ENCODE measurements around the gene DNAJC5.

The DNAJC5 gene

DNA sequence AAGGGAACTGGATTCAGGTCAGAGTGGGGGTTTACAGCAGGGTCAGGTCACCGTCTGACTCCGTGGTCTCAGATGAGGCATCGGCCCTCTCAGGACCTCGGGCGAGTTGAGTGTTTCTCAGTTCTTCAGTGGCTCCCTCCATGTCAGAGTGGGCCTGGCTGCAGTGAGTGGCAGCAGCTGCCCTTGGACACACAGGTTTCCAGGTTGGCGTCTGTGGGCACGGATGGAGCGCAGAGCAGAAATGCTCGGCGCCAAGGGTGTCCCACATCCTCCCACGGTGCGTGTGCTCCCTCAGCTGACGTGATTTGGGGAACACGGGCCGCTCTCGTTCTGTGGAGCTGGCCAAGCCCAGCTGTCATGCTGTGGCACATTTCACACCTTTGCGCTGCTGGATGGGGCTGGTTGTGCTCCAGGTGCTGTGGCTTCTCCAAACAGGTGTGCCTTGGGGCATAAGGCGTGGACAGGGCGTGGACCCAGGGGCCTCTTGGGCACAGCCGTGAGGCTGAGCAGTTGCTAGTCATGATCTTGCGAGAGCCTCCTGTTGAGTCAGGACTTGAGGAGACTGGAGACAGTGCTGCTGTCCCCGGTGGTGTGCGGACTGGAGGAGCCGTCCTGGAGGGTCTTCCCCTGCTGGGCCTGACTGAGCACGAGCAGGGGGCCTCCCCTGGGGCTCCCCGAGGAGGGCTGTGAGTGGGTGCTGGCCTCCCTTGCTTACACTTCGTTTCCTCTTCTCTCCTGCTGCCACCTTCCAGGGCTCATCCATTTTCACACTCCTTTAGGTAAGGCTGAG lies 9.5 kb upstream of the DNAJC5 start:
- DNase-seq (ENCODE audit: low read depth) = no peak

DNA sequence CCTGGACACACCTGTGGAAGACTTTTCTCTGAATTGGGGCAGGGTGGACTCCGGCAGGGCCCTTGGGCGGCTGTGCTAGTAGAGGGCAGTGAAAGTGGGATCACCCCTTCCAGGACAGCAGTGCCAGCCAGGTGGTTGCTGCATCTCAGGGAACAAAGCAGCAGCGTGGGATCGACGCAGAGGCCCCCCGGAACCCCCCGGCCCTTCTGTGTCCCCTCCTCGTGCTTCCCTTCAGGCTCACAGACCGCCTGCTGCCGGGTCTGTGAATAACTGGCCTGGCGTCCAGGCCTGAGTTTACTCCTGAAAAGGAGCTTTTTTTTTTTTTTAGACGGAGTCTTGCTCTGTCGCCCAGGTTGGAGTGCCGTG lies 8.9 kb upstream of the DNAJC5 start:
- DNase-seq (ENCODE audit: low read depth) = no peak

DNA sequence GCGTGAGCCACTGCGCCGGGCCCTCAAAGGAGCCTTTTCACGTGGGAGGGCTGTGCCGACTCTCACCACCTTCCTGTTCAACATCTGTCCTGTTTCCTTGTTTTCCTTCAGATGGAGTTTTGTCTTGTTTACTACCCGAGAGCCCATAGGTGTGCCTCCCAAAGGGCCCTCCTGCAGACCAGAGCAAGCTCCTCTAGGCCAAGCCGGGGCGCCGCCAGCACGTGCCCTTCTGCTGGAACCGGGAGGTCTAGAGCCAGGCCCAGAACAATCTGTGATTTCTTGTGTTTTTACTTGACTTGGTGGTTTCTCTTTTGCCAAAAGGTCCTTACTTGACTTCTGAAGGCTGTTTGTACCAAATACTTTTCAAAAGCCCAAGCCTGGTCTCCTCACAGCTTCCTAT lies 8.0 kb upstream of the DNAJC5 start:
- DNase-seq (ENCODE audit: low read depth) = no peak

DNA sequence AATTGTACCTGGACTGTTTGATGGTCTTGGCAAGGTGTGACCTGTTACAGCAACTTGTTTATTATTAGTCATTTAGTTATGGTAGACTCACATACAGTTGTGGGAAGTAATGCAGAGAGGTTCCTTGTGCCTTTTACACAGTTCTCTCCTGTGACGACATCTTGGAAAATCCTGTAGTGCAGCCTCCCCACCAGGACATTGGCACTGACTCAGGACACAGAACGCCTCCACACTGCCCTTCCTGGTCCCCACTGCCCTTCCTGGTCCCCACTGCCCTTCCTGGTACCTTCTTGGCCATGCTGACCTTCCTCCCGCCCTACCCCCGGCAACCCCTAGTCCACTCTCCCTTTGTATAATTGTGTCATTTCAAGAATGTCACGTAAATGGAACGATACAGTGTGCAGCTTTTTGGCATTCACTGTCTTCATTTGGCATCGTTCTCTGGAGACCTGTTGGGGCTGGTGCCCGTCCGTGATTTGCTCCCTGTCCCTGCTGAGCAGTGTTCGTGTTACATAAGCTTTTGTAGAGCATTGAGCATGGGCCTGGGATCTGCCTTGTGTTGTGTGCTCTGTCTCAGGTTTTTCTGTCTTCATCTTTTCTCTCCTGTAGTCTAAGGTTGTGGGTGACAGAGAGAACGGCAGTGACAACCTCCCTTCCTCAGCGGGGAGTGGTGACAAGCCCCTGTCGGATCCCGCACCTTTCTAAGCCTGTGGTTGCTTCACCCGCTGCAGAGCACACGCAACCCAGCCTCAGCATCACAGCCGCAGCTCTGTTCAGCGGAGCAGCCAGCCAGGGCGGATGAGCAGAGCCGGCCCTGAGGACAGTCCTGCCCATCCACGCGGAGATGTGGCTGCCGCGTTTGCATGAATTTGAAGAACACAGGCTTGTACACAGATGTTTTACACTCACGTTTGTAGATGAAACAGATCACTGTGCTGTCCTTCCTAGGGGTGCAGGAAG lies 5.4 kb upstream of the DNAJC5 start:
- no peak for DNase-seq (ENCODE audit: low read depth)

DNA sequence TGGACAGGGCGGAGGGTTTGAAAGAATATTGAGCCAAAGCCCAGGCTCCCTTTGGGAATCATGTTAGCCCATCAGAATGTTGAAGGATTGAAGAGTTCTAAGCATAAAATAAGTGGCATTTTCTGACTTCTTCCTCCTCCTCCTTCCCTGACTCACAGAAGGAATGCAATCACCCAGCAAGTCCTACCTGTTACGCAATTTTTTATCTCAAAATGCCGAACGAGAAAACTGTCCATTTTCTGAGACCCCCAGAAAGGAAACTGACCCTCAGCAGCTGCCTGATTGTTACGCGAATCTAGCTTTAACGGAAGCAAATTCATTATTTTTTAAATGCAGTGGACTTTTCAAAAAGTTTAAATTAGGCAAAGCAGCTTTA lies 4.7 kb upstream of the DNAJC5 start:
- DNase-seq (ENCODE audit: low read depth) = no peak

DNA sequence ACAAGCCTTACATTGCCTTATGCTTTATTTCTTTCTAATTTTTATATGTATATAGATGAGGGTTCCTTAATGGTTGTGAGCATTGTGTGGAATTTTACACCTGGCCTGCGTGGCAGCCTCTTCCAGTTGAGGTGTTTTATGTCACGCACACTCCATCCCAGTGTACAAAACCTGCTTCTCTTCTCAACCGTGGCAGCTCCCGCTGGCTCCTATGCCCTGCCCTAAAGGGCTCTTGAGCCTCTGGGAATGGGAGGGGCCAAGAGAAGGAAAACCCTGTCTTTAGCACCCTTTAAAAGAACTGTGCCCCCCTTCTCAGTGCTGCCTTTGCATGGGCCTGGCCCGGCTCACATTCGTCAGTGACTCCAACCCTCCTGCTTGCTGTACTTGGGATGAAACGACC lies 4.3 kb upstream of the DNAJC5 start:
- DNase-seq (ENCODE audit: low read depth) = no peak

DNA sequence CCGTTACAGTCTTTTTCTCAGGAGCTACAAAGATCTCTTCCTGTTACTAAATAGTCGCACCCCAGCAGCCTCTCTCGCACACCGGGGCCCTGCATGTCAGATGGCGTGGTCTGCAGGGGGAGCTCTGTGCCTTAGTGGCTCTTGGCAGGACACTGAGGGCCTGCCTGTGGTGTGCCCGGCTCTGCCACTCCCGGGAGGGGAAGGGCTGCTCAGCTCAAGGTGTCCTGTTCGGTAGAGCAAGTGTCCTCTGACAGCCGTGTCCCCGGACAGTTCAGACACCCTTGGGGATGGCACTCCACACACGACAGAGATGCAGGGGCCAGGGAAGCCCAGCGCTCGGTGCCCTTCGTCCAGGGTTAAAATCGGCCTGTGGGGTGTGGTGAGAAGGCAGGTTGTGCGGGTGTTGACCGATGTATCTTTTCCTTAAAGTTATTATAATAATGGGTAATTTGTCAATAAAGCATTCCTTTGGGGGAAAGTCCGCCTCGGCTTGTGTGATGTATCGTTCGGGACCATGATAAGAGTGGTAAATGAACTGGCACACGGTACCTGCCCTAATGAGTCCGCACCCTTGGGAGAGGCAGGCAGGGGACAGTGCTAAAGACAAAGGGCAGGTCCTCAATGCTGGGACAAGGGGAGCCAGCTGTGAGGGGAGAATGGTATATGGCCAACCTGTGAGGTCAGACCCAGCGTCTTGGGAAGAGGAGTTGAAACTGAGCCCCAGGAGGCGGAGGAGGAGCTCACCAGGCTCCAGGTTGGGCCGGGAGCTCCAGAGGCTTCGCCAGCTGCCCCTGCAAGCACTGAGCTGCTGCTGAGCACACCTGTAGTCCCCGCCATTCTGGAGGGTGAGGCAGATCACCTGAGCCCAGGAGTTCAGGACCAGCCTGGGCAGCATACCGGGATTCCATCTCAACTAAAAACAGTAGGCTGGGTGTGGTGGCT lies 3.6 kb upstream of the DNAJC5 start:
- DNase-seq (ENCODE audit: low read depth) = no peak

DNA sequence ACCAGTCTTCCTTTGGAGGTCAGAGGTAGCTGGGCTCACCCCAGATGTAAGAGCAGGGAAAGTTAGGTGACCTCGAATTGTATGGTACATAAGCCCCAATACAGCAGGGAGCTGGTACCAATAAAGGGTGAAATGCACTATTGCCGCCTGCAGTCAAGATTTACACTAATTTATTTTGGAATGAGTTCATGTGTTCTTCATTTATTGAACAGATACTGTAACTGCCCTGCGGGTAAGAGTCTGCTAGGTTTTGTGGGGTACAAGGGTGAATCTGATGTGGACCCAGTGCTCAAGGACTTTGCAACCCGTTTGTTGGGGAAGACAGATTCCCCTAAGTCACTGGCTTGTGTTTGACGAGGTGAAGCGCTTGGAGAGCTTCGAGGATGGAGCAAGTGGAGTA lies 2.5 kb upstream of the DNAJC5 start:
- DNase-seq (ENCODE audit: low read depth) = no peak

DNA sequence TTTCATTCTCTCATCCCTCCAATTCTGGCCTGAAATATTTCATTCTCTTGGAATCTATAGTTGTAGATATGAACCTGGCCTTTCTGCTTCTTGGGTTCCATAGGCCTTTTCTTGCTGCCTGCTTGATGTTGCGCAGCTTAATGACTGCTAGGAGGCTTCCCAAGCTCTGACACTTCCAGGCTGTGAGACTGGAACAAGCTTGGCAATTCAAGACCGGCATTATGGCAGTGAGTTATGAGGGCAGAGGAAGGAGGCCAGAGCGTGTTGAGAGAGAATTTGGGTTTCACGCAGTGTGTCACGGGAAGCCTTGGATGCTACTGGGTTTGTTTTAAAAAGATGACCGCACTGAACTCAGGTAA lies 948 bp upstream of the DNAJC5 start:
- DNase-seq (ENCODE audit: low read depth) = no peak

DNA sequence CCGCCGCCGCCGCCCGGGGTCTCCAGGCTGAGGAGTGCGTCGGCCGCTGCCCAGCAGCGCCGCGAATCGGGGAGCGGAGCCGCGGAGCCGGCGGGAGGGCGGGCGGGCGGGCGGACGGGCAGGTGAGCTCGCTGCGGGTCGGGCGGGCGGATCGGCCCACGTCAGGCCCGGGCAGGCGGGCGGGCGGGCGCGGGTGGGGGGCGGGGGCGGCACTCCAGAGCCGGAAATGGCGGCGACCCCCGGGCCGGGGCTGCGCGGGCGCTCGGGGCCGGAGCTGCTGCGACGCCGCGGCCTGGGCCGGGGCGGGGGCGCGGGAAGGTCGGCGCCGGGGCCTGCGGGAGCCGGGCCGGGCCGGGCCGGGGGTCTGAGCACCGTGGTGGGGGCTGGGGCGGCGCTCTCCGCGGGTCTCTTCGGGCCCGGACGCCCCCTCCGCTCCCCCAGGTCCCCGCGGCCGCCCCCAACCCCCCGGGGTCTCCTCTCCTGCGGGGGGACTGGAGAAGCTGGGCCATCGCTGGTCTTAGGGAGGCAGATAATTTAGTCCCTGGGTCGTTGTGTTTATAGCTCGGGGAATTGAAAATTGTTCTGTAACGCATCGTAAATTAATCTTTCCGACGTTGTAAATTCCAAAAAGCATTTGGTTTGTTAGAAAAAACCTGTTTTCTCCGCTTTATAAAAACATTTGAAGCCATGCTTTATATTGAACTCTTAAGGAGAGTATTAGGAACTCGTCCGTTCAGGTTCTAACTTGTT lies 451 bp downstream of the DNAJC5 start:
- DNase-seq (ENCODE audit: low read depth) = no peak

DNA sequence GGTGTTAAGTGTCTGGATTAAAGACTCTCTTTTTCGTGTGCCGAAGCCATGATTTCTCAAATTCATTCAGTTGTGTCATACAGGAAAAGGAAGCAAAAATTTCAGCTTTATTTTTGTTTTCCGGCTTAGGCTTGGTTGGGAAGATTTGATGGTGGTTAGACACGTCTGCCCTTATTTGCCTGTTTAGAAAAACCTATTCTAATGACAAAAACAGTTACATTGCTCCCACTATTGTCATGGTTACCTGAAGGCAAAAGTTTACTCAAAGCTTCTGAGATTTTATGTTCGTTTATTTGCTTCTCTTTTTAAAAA lies 982 bp downstream of the DNAJC5 start:
- no peak for DNase-seq (ENCODE audit: low read depth)

DNA sequence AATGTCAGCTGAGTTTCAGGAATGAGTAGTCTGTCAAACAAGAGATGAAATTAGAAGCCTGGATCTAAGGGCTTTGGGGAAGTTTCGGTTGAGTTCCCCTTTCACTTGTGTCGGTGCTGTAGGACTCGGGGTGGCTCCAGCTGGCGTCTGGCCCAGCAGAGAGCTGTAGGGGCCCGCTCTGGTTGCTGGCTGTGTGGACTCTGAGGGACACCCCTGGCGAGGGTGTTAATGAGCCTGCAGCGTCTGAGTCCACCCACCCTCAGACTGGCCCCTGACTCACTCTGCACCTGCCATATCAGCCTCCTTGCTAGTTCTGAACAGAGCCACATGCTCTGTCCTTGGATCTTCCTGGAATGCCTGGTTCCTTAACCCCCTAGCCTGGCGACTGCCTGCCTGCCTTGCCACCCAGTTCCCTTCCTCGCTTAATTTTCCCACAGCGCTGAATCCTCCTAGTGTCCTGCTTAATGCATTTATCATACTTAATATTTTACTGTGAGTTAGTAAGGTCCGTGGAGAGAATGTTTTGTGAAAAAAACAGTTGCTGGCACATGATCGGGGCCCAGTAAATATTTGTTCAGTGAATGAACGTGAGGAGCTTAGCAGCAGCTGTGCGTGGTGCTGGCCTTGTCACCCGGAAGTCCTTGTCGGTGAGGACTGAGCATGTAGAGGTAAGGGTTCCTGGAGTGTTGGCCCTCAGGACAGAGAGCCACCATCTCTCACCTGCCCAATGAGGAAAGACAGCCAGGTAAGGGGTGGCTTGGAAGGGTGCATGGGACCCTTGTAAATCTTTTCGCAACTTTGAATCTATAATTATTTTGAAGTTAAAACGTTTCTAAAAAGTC lies 1.6 kb downstream of the DNAJC5 start:
- DNase-seq (ENCODE audit: low read depth) = no peak

DNA sequence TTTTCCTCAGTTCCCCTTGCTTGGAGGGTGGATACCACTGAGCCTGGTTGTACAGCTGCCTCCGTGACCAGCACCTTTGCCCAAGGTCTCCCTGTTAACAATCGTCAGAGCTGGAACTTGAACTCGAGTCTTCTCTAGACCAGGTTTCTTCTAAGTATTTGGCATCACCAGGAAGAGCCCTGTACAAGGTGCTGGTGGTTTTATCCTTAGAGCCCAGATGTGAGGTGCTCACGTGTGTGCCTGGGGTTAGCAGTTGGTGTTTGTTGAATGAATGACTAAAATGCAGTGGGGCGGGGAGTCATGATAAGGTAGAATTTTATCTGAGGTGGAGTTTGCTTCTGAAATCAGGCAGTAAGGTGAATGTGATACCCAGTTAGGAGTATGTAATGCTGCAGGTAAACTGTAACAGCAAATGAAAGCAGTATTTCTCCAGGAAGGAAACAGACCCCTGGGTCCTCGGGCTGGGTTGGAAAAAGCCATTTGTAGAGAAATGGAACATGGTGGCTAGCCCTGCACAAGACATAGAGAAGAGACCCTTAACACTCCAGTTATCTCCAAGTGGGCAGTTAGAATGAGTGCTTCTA lies 3.1 kb downstream of the DNAJC5 start:
- DNase-seq (ENCODE audit: low read depth) = no peak

DNA sequence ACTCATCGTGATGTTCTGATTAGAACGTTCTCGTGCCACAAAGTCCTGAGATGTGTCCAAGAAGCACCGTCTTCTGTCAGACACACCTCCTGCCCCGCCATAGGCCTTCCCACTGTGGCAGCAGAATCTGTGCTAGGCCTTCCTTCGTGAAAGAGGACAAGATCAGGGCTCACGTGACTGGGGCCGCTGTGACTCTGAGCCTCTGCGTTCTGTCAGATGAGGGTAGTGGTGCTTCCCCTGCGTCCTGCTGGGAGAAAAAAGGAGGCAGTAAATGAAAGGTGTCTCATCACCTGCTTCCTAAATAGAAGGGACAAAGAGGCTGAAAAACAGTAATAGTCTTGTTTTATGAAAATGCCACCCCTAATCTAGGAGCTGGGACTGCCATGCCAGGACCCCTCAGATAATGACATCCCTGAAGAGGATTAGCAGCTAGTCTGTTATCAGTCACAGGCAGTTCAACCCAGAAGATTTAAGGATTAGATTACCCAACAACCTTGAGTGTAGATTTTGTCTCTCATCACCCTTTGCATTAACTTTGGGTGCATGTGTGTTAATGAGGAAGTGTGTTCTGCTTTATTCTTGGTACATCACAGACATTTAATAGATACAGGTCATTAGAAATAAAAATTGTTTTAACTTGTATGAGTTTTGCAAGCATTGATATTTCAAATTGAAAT lies 4.1 kb downstream of the DNAJC5 start:
- no peak for DNase-seq (ENCODE audit: low read depth)

DNA sequence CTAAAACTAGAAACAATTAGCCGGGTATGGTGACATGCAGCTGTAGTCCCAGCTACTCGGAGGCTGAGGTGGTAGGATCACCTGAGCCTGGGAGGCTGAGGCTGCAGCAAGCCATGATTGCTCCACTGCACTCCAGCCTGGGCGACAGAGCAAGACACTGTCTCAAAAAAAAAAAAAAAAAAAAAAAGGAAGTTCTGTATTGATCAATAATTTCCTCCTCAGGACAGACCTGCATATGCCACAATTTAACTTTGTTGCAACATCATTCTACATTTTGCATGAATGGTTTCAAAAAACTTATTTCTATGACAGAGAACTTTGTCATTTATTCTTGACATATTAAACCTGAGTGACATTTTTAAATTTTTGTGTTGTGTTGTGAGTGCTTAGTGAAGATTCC lies 5.5 kb downstream of the DNAJC5 start:
- no peak for DNase-seq (ENCODE audit: low read depth)

DNA sequence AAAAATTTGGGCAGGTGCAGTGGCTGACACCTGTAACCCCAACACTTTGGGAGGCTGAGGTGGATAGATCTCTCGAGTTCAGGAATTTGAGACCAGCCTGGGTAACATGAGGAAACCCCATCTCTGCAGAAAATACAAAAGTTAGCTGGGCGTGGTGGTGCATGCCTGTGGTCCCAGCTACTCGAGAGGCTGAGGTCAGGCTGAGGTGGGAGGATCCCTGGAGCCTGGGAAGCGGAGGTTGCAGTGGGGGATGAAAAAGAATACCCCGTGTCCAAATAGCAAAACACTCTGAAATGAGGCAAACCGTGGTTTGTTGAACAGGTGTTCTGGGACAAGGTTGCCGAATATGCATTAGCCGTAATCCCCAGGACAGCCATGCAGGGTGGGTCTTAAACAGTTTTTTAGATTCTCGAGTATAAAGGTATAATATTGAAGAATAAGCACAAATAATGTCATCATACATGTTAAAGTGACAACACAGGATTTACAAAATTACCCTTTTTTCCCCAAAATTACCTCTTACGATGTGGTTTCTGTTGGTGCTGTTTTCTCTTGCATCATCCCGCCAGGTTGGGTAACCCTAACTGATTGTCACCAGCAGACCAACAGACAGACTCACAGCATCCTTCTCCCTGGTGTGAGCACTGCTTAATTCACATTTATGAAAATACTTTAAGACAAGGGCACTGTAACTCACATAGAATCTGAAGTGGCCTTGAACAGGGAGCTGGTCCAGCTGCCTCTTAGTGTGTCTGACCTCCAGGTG lies 9.1 kb downstream of the DNAJC5 start:
- no peak for DNase-seq (ENCODE audit: low read depth)

DNA sequence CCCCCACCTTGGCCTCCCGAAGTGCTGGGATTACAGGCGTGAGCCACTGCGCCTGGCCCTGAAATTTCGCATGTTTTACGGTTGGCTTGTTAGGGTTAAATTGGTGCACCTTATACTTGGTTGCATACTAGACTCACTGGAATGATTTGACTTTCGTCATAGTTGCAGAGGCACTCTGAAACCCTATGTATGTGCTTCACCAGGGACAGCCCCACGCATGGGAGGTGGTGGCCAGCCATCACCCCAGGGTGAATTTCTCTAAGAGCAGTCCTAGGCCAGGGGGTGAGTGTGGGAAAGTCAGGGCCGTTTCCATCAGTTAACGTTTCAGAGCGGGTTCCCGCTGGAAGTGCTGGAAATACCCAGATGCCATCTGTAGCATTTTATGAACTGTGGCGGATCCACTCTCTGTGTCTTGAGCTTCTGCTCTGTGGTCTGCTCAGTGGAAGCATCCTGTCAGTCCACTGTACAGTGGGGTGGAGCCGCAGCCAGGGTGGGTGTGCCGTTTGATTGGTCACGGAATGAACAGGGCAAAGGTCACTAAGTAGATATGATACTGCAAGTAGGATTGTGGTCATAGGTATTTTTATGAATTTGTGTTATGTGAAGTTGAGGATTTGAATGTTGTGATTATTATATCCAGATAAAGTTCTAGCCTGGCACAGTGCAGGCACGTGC lies 13.2 kb downstream of the DNAJC5 start:
- DNase-seq (ENCODE audit: low read depth) = no peak

DNA sequence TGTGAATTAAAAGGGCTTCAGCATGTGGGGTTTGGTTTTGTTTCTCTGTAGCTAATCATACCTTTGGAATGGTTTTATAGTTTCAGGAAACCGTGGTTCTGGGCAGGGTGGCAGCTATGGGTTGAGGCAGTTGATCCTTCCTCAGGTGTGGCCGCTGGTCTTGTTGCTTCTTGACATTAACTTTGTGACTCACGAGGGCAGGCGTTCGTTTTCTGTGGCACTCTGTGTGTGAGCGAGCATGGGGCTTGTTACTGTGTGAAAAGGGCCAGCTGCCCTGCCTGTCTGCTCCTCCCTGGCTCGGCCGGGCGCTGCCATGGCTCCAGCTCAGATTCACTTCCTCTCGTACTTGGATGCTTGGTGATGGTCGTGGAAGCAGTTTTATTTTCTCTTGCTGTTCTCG lies 16.2 kb downstream of the DNAJC5 start:
- peak; percentile 21 for DNase-seq (ENCODE audit: low read depth)

DNA sequence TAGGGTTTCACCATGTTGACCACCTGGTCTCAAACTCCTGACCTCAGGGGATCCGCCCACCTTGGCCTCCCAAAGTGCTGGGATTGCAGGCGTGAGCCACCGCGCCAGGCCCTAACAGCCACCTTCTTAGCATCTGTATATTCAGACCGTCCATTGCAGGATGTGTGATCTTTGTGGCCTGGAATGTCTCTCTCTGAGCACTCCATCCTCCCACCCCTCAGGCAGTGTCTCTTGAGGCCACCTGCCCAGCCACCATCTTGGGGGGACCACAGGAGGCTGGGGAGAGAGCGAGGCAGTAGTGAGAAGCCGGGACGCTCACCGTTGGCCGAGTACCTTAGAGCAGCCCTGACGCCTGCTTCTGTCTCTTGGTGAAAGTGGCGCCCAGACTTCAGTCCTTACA lies 18.8 kb downstream of the DNAJC5 start:
- DNase-seq (ENCODE audit: low read depth) = no peak
